Gastroesophageal sphincter (tissue), 4 donors: ENCODE measurements around the gene SREBF2. TPM values are rescaled to one million over a fixed set of nuclear protein-coding genes. Genes with fewer than 3 reads are reported as not detected.

Experiments
- ATAC-seq: fragments of 150-250 bp; one replicate; pipeline ENCODE4 v1.9.1; 2016; ENCODE audit warnings: mild to moderate bottlenecking, moderate library complexity
- H3K27ac ChIP-seq, 4 donors: fragments of 200-600 bp; sonication (generic) in 3 of 4; 1 replicate in 3 of 4; 2 replicates in 1 of 4; pipeline ENCODE4 v1.5.1; 2016 to 2019
- H3K27me3 ChIP-seq: fragments of 200-600 bp; sonication (generic); one replicate; pipeline ENCODE4 v1.5.1; 2019
- H3K36me3 ChIP-seq, 2 donors: fragments of 200-600 bp; sonication (generic); one replicate each; pipeline ENCODE4 v1.5.1; 2019; ENCODE audit warnings: control low read depth in 1 of 2
- H3K4me1 ChIP-seq, 3 donors: fragments of 200-600 bp; sonication (generic); 1 replicate in 2 of 3; 2 replicates in 1 of 3; pipeline ENCODE4 v1.5.1; 2016 to 2019; ENCODE audit warnings: control low read depth in 2 of 3
- H3K4me3 ChIP-seq, 2 donors: fragments of 200-600 bp; sonication (generic); one replicate each; pipeline ENCODE4 v1.5.1; 2019; ENCODE audit warnings: mild to moderate bottlenecking in 1 of 2, moderate library complexity in 1 of 2
- H3K9me3 ChIP-seq, 3 donors: fragments of 200-600 bp; sonication (generic); one replicate each; pipeline ENCODE4 v1.5.1; 2017 to 2019; ENCODE audit warnings: control low read depth in 2 of 3
- EP300 ChIP-seq: sonication (generic); formaldehyde crosslinking; IDR thresholded peaks from one replicate; pipeline ENCODE4 v1.6.1; 2017; ENCODE audit warnings: antibody characterized with exemption, mild to moderate bottlenecking
- POLR2A ChIP-seq, 2 donors: fragments of 450-650 bp; IDR thresholded peaks; one replicate each; pipeline ENCODE4 v1.6.1; 2017; ENCODE audit warnings: antibody characterized with exemption in 2 of 2, mild to moderate bottlenecking in 2 of 2, moderate library complexity in 1 of 2
- POLR2AphosphoS5 ChIP-seq: sonication (generic); formaldehyde crosslinking; IDR thresholded peaks from one replicate; pipeline ENCODE4 v1.6.1; 2017; ENCODE audit warnings: antibody characterized with exemption
- WGBS, 2 donors: methylation state at CpG; one replicate each; pipeline ENCODE4 v1.1.5; 2018; ENCODE audit warnings: low coverage in 1 of 2; 5-methylcytosine and 5-hydroxymethylcytosine counted together
- total RNA-seq, 4 donors: library from RNA; depleted of rRNA; stranded (reverse); fragments of >200 nt; gene quantifications; one replicate each; pipeline ENCODE4 v1.1.0, GENCODE V29; 2016
- TF ChIP-seq, protein P1 (sequence below), 4 experiments: fragments of 200-600 bp in 2 of 4; fragments of 450-650 bp in 2 of 4; sonication (generic) in 1 of 4; IDR thresholded peaks; one replicate each; pipeline ENCODE4 v1.5.1; 2017 to 2019; ENCODE audit warnings: antibody characterized with exemption in 4 of 4, mild to moderate bottlenecking in 2 of 4, moderate library complexity in 2 of 4

The SREBF2 gene
- total RNA-seq, 4 donors from 2014 or later = 39.7 to 101 (median 58.8) TPM

DNA sequence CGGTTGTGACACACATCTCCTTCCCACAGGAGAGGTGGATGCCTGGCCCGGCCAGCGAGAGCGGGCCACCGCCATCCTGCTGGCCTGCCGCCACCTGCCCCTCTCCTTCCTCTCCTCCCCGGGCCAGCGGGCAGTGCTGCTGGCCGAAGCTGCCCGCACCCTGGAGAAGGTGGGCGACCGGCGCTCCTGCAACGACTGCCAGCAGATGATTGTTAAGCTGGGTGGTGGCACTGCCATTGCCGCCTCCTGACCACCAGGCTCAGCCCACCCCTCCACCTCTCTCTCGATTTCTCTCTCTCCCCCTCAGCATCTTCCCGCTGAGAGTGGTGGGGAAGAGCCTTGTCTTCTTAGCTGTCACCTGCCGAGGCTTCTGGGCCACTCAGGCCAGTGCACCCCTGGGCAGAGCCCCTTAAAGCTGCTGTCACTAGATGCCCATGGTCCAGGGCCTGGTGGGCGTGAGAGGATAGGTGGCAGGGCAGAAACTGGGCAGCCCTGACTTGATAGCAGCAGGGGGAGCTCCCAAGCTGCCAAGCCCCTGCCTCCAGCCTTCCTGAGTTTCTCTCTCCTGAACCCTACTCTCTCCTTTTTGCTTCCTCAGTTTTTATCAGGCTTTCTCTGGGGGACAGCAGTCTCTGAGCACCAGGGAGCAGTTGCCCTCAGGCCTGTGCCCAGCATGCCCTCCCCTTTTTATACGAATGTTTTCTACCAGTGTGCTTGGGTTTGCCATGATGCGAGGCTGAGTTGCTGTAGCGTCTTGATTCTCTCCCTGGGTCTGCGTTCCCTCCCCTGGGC is 72.7 kb downstream of the SREBF2 start:
- no peak for ATAC-seq
- Histone ChIP-seq H3K27me3 (peaks cover 21% of the 10 kb centered on the region), H3K4me3 (no peak overlapping the region), H3K36me3 (peaks cover 0 to 72% of the 10 kb centered on the region in 2 donors), H3K4me1 (peaks cover 0 to 20% (median 9%) of the 10 kb centered on the region in 3 donors), H3K27ac (no peak overlapping the region), H3K9me3 (no peaks in the 10 kb centered on the region)
- TF ChIP-seq POLR2AphosphoS5 = no peak
- no peak for TF ChIP-seq EP300
- TF ChIP-seq POLR2A (IDR thresholded peaks at IDR 0.05) = no peak
- TF ChIP-seq, protein P1, sequence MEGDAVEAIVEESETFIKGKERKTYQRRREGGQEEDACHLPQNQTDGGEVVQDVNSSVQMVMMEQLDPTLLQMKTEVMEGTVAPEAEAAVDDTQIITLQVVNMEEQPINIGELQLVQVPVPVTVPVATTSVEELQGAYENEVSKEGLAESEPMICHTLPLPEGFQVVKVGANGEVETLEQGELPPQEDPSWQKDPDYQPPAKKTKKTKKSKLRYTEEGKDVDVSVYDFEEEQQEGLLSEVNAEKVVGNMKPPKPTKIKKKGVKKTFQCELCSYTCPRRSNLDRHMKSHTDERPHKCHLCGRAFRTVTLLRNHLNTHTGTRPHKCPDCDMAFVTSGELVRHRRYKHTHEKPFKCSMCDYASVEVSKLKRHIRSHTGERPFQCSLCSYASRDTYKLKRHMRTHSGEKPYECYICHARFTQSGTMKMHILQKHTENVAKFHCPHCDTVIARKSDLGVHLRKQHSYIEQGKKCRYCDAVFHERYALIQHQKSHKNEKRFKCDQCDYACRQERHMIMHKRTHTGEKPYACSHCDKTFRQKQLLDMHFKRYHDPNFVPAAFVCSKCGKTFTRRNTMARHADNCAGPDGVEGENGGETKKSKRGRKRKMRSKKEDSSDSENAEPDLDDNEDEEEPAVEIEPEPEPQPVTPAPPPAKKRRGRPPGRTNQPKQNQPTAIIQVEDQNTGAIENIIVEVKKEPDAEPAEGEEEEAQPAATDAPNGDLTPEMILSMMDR (IDR thresholded peaks at IDR 0.05) = no peak
- 94% methylated on average over 7 of the region's 23 CpGs; no CpG with 5 or more reads in 1 of the 2 donors for WGBS, 2 donors

DNA sequence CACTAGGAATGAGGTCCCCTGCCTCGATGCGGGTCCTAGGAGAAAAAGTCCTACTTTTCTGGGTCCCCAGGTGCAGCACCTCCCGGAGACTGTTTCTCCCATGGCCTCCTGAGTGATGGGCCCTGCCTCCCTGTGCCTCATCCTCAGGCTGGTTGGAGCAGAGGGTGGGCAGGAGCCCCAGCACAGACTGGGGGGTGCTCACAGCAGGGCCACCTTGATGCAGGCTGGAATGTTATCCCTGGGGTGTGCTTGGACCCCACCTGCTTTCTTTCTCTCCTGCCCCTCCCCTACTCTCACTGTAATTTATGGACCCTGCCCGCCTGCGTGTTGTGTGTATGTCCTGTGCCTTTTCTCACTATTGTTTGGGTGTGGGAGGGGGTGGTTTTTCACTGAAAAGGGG is 73.9 kb downstream of the SREBF2 start:
- H3K27me3 ChIP-seq = peaks cover 33% of the 10 kb centered on the region
- 80 to 100% methylated on average over 1 to 2 of the region's 5 CpGs for WGBS, 2 donors
- TF ChIP-seq POLR2A (IDR thresholded peaks at IDR 0.05) (no peak), EP300 (no peak)
- TF ChIP-seq, protein P1 (IDR thresholded peaks at IDR 0.05) = no peak
- peaks cover 0 to 31% (median 17%) of the 10 kb centered on the region in 3 donors for H3K4me1 ChIP-seq
- no peak overlapping the region for H3K27ac ChIP-seq
- no peak overlapping the region for H3K4me3 ChIP-seq
- peaks cover 0 to 60% of the 10 kb centered on the region in 2 donors for H3K36me3 ChIP-seq
- no peaks in the 10 kb centered on the region for H3K9me3 ChIP-seq
- no peak for ATAC-seq

DNA sequence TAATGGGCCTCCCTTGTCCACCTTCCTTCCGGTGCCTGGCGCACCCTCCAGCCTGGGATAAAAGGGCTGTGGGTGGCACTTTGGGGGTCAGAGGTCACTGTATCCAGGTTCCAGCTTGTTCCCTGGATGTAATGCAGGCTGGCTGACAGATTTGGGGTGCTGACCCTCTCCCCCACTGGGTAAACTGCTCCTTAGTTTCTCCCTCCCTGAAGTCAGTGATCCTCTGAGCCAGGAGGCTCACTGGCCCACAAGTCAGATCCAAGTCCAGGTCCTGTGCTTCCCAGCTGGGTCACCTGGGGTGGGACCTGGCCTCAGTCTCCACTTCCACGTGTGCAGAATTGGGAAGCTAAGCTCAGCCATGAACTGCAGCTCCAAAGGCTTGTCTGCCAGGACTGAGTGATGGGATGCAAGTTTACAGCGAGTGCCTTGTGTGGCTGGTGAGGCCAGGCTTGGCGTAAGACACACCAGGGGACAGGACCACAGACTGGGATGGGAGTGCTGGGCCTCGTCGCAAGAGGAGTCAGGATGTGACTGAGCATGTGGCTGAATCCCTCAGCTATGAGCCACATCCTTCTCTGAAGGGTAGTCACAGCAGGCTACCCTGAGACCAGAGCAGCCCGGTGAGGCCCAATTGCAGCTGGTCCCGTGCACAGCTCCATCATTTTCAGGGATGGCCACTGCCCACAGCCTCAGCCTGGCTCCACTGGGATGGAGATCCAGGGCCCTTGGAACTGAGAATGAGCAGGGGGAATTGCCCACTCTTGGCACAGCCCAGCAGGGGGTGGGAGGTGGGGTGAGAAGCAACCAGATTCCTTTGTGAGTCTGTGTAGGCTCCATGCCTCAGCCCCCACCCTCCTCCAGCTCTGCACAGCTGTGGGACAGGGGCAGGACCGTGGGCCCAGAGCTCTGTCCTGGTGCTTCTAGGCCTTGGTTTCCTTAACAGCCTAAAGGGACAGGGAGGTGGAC is 74.8 kb downstream of the SREBF2 start:
- 90% methylated on average over 2 of the region's 10 CpGs; no CpG with 5 or more reads in 1 of the 2 donors for WGBS, 2 donors
- ATAC-seq = no peak
- Histone ChIP-seq H3K36me3 (peaks cover 0 to 51% of the 10 kb centered on the region in 2 donors), H3K9me3 (no peaks in the 10 kb centered on the region), H3K27ac (no peak overlapping the region), H3K27me3 (peaks cover 42% of the 10 kb centered on the region), H3K4me3 (no peak overlapping the region), H3K4me1 (peaks cover 0 to 31% (median 17%) of the 10 kb centered on the region in 3 donors)
- TF ChIP-seq EP300 = no peak
- TF ChIP-seq POLR2A (IDR thresholded peaks at IDR 0.05) = no peak
- TF ChIP-seq POLR2AphosphoS5 = no peak
- TF ChIP-seq, protein P1 (IDR thresholded peaks at IDR 0.05) = no peak

DNA sequence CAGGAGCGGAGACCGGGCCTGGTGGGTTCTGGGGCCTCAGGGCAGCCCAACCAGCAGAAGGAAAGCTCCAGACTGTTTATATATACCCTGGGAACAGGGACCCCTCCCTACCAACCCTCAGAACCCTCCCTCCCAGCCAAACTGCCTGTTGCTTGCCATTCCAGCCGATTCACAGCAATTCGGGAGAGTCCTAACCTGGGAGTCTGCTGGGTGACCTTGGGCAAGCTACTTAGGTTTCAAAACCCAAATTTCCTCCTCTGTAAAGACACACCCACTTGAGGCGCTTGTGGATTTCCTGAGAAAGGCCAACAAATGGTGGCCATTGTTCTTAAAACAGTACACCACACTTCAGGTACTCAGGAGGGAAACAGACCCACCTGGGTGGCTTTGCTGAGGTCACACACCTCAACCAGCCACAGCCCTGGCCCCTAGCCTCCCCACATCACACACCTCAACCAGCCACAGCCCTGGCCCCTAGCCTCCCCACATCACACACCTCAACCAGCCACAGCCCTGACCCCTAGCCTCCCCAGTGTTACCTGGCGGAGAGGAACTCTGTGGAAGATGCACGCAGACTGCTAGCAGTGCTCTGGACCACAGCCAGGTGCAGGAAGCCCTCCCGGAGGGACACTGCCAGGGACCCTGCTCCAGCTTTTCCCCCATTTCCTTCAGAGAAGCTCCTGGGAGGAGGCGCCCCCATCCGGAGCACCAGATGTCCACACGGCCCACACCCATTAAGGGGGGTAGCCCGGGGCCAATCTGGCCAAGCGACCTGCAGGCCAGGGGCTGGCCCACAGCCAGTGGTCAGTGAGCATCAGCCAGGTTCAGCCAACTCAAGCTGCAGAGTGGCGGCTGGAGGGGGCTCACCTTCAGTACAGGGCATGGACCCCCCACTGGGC is 75.8 kb downstream of the SREBF2 start:
- Histone ChIP-seq H3K9me3 (no peaks in the 10 kb centered on the region), H3K4me1 (peaks cover 0 to 32% (median 17%) of the 10 kb centered on the region in 3 donors), H3K36me3 (peaks cover 0 to 42% of the 10 kb centered on the region in 2 donors), H3K4me3 (no peak overlapping the region), H3K27ac (no peak overlapping the region), H3K27me3 (peaks cover 52% of the 10 kb centered on the region)
- ATAC-seq = no peak
- no peak for TF ChIP-seq POLR2A (IDR thresholded peaks at IDR 0.05)
- TF ChIP-seq, protein P1 (IDR thresholded peaks at IDR 0.05) = no peak
- TF ChIP-seq POLR2AphosphoS5 = no peak
- TF ChIP-seq EP300 = no peak
- 80% methylated on average over 2 of the region's 14 CpGs; no CpG with 5 or more reads in 1 of the 2 donors for WGBS, 2 donors
